ENCODE results near the gene GSAP.
A peak's percentile ranks its signal among the peaks of the same experiment; 100 is the strongest.
"Not testable (repeated sequence)": the region's sequence is repeated elsewhere in the genome, so short reads cannot be mapped to it uniquely, and the experiment has no call there.

Gene GSAP

GRCh38 chr7:77353911-77354310 lies 62.2 kb downstream of the GSAP start:
- no peak for DNase-seq

- DNase-seq = no peak
Observed at GRCh38 chr7:77353407-77353721, 62.8 kb downstream of the GSAP start.

- no peak for DNase-seq
Observed at GRCh38 chr7:77352665-77353406, 63.3 kb downstream of the GSAP start.

- no peak for DNase-seq
Observed at GRCh38 chr7:77351539-77352004, 64.6 kb downstream of the GSAP start.

GRCh38 chr7:77349141-77349540 lies 67.0 kb downstream of the GSAP start:
- no peak for DNase-seq

- no peak for DNase-seq
Observed at GRCh38 chr7:77348371-77348813, 67.8 kb downstream of the GSAP start.

- DNase-seq = no peak
Observed at GRCh38 chr7:77346441-77346840, 69.7 kb downstream of the GSAP start.

GRCh38 chr7:77345426-77345825 lies 70.7 kb downstream of the GSAP start:
- not testable (repeated sequence) for DNase-seq

GRCh38 chr7:77339726-77340125 lies 76.4 kb downstream of the GSAP start:
- no peak for DNase-seq

- no peak for DNase-seq
Observed at GRCh38 chr7:77338883-77339629, 77.1 kb downstream of the GSAP start.

- DNase-seq = no peak
Observed at GRCh38 chr7:77338260-77338659, 77.9 kb downstream of the GSAP start.

GRCh38 chr7:77337456-77337990 lies 78.6 kb downstream of the GSAP start:
- DNase-seq = no peak

GRCh38 chr7:77335581-77335980 lies 80.6 kb downstream of the GSAP start:
- DNase-seq = peak; percentile 6

GRCh38 chr7:77334039-77334438 lies 82.1 kb downstream of the GSAP start:
- not testable (repeated sequence) for DNase-seq

GRCh38 chr7:77331938-77332695 lies 84.0 kb downstream of the GSAP start:
- peak; percentile 72 for DNase-seq

- peak; percentile 63 for DNase-seq
Observed at GRCh38 chr7:77330169-77330882, 85.8 kb downstream of the GSAP start.

GRCh38 chr7:77329466-77330168 lies 86.5 kb downstream of the GSAP start:
- no peak for DNase-seq

- no peak for DNase-seq
Observed at GRCh38 chr7:77328669-77329068, 87.5 kb downstream of the GSAP start.

GRCh38 chr7:77327932-77328628 lies 88.1 kb downstream of the GSAP start:
- no peak for DNase-seq

GRCh38 chr7:77327067-77327931 lies 88.8 kb downstream of the GSAP start:
- no peak for DNase-seq
